HG02610 (cell line): Measurements from ENCODE around the gene BDKRB1.

ENCODE experiments used
- ATAC-seq: cut with Tn5 transposase; IDR thresholded peaks from one replicate; pipeline ENCODE4 v1.9.1; 2021; ENCODE audit warnings: mild to moderate bottlenecking, moderate library complexity; ENCODE audit not compliant: unreplicated experiment

BDKRB1 gene

DNA sequence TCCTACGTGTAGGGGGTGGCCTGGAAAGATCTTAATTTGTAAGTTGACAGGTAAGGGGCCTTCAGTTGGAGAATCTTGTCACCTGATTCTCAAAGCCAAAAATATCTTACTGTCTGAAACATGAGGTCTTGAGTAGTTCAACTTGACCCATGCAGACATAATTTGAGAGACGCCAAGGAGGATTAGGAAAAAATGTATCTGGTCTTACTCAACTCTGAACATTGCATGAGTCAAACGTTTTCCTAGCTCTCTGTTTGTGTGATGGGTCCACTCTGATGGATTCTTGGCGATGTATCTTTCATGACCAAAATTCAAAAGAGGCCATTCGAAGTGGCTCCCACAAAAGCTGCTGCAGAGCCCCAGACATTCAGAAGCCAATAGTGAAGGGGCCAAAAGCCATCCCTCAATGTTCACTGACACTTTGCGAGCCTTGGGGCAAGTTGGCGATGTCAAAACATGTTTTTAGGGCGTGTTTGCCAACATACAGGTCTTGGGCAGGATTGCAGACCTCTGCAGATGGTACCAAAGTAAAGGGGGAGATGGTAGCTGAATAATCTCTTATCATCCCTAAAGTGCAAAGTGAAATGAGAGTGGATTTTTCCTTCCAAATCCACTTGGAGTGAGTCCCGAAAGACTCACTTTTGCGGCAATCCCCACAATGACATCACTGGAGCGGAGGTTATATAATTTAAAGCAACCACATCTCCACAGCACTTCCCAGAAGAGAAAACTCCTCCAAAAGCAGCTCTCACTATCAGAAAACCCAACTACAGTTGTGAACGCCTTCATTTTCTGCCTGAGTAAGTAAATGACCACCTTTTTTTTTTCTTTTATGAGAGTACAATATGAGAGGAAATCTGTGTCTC is at the start of gene BDKRB1:
Gene BDKRB1 (plus strand): TSS at position 710 of the 866 bp plus-strand sequence. CDS start 7,473 bp downstream, outside the sequence.
- ATAC-seq = no peak

GRCh38 chr14:96206461-96206860 is 49.5 kb upstream of the BDKRB1 start:
- ATAC-seq = no peak

DNA sequence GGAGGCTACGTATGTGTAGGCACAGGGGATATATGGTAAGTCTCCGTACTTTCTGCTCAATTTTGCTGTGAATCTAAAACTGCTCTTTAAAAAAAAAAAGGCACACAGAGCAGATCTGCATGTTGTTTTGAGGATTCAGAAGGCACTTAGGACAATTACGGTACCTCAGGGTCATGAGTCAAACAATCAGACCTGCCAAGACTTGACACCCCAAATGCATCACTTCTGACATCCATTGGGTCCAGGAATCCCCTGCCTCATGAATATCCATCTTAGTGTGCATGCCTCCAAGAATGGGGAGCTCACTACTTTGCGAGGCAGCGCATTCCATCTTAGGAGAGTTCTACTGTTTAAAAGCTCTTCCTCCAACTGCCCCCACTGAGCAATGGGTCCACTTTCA is 48.3 kb upstream of the BDKRB1 start:
- no peak for ATAC-seq

- no peak for ATAC-seq
Observed at GRCh38 chr14:96208739-96209138, 47.3 kb upstream of the BDKRB1 start.

GRCh38 chr14:96212140-96212539 is 43.9 kb upstream of the BDKRB1 start:
- no peak for ATAC-seq

DNA sequence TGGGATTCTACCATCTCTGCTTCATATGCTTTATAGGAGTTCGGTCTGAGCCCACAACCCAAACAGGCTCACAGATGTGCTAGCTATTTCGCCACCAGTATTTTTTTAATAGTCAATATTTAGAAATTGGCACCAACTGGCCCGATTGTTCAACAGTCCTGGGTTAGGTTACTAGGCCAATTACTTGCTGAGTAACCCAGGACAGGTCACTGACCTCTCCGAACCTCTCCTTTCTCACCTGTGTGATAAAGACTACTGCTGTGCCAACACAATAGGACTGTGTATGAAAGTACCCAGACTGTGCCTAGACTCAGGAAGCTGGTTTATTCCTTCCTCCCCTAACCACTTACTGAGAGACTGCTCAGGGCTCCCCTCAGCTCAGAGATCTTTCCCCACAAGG is 43.1 kb upstream of the BDKRB1 start:
- ATAC-seq = no peak

- ATAC-seq = no peak
Observed at GRCh38 chr14:96213871-96214465, 42.0 kb upstream of the BDKRB1 start.

GRCh38 chr14:96214793-96215192 is 41.2 kb upstream of the BDKRB1 start:
- no peak for ATAC-seq

- ATAC-seq = no peak
Observed at GRCh38 chr14:96215452-96216244, 40.4 kb upstream of the BDKRB1 start.

DNA sequence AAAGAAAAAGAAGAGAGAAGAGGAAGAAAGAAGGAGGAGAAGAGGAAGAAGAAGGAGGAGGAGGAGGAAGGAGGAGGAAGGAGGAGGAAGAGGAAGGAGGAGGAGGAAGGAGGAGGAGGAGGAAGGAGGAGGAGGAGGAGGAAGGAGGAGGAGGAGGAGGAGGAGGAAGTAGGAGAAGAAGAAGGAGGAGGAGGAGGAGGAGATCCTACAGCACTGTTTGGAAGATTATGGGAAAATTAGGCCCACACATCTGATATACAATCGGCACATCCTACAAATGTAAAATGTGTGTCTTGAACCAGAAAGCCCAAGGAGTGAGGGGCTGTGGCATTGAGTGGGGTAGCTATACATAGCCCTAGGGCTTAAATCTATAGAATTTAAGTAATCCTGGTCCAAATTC is 39.4 kb upstream of the BDKRB1 start:
- ATAC-seq = no peak

- no peak for ATAC-seq
Observed at GRCh38 chr14:96217376-96217913, 38.6 kb upstream of the BDKRB1 start.

- no peak for ATAC-seq
Observed at GRCh38 chr14:96221109-96221650, 34.8 kb upstream of the BDKRB1 start.

DNA sequence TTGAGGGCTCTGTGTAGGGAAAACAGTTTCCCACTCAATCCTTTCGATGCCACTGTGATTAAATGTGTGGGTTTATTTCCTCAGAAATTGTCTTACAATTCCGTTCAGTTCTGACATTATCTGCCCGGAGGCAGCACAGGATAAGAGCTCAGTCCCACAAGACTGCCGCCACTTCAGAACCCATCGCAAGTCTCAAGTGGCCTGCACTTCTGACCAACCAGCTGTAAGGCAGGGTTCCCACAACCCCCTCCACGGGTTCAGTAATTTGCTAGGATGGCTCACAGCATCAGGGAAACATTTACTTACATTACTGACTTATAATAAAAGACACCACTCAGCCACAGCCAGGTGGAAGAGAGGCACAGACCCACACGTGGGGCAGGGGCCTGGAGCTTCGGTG is 34.2 kb upstream of the BDKRB1 start:
- no peak for ATAC-seq

DNA sequence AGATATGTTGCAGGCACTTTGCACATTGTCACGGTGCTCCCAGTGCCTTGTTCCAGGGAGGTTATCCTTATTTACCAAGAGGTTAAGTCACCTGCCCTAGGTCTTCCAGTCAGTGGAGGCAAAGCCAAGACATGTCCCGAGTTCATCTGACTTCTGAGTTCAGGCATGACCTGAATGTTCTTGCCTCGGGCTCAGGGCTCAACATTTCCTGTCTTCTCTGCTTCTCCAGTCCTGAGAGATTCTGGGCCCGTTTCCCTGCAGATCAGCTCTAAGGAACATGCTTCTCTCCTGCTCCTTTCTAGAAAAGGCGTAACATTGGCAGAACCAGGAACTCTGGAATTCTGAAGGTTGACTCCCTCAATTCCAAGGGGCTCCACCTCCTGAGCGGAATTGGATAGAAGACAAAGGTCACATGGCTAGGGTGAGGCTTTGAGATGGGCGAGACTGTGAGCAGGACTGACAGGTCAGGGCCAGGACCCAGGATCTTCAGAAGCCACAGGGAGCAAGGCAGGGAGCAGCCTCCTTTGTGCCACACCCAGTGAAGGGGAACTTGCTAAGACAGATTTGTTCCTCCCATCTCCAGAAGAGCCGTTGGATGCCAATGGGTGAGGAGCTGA is 31.4 kb upstream of the BDKRB1 start:
- ATAC-seq = no peak

DNA sequence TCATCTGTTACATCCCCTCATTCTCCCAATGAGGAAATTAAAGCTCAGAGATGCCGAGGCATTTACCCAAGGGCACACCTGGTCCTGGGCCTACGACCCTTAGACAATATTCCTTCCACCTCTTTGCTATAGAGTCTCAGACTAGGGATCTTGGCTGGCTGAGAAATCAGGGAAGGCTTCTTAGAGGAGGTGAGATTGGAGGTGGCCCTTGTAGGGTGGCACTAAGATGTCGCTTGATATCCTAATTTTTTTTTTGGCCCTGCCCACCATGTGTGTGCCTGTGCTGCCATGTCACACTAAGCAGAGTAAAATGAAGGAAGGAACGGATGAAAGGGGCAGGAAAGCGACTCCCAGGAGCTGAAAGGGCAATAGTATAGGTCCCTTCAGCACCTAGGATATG is 30.8 kb upstream of the BDKRB1 start:
- no peak for ATAC-seq

DNA sequence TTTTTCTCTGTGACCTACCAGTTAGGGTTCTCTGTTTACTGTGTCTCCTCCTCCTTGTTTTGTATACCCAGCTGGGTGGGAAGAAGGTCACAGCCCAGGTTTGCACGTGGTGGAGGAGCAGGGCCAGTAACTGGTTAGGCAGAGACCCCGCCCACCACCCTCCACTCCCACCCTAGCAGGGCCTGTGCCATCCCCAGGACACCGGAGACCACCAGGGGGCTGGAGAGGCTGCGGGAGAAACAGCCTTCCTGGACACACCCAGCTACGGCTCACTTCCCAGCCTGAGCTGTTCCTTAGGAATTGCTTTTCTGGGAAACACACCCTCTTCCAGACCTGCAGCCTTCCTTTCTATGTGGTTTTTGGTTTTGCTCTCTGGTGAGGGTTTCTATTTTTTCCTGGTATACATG is 30.3 kb upstream of the BDKRB1 start:
- ATAC-seq = no peak

DNA sequence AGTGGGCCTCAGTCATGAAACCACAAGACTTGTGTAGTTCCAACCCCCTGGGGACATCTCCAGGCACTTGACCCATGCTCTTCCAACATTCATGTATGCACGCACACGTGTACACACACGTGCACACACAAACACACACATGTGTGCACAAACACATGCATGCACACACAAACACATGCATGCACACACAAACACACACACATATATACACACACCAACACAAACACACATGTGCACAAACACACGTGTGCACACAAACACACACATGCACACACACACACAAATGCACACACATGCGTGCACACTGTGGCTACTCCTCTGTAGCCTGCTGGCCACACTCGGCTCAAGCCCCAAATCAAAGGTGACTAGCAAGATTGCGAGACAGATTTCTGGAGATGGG is 28.6 kb upstream of the BDKRB1 start:
- ATAC-seq = no peak

GRCh38 chr14:96229315-96229714 is 26.7 kb upstream of the BDKRB1 start:
- ATAC-seq = no peak

DNA sequence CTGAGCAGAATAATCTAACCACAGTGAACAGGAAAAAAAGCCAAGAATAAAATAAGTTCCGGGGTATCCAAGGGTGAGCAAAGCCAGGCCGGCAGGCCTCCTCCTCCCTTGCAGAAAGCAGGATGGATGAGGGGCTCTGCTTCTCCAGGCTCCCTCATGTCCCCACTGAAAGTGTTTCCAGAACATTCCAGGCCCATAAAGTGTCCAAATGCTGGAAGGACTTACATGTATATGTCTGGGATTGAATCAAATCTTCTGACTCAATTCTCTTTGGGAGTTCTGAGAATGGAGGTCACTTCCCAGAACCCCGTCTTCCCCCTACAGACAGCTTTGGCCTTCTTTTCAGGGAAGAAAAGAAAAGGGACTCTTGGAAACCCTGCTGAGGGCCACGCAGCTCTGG is 25.0 kb upstream of the BDKRB1 start:
- ATAC-seq = no peak

DNA sequence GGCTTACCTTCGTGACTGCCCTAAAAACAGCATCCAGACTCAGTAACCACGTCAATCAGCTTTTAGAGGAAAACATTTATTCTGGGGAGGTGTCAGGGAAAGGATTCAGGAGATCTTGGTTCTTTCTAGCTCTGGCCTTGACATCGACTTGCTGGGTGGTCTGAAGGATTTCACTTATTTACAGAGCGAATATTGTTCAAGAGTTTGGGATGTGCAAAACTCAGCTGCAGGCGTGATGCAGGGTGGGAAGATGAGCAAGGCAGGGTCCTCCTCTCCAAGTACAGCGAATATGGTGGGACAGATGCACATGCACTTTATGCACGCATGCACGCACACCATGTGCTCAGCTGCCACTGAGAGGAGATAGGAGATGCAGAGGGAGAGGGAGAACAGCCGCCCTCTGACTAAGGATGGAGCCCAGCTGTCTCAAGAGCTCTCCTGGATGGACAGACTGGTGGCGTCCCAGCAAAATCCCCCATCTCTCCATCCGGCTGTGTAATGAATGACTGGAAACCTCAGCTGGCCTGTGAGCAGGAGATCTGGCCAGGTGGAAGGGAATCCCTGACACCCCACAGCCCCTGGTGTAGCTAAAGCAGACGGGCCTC is 24.4 kb upstream of the BDKRB1 start:
- ATAC-seq = no peak
